ENCODE data around the gene N4BP2L2.

DNA sequence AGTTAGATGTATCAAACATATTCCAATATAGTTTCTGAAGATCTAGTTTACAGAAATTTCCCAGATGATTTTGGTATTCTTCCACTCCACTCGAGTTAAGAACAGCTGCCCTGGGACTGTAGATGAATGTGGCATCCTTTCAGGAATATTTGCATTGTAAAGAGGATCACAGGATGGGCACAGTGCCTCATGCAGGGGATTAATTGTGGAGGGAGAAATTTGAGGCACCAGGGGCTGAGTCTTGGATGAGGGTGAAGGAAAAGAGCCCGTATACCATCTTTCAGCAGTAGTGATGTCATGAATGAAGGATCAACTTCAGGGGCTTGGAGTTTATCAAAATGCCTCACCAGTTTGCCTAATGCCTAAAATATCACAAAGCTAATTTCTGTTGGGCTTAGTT is 43.7 kb upstream of the N4BP2L2 start:
- TF ChIP-seq, protein P1, sequence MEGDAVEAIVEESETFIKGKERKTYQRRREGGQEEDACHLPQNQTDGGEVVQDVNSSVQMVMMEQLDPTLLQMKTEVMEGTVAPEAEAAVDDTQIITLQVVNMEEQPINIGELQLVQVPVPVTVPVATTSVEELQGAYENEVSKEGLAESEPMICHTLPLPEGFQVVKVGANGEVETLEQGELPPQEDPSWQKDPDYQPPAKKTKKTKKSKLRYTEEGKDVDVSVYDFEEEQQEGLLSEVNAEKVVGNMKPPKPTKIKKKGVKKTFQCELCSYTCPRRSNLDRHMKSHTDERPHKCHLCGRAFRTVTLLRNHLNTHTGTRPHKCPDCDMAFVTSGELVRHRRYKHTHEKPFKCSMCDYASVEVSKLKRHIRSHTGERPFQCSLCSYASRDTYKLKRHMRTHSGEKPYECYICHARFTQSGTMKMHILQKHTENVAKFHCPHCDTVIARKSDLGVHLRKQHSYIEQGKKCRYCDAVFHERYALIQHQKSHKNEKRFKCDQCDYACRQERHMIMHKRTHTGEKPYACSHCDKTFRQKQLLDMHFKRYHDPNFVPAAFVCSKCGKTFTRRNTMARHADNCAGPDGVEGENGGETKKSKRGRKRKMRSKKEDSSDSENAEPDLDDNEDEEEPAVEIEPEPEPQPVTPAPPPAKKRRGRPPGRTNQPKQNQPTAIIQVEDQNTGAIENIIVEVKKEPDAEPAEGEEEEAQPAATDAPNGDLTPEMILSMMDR (IDR thresholded peaks at IDR 0.05; ENCODE audit: borderline replicate concordance, extremely low read depth, low read length, poor library complexity, severe bottlenecking), result no peak
- TF ChIP-seq EZH2 (IDR thresholded peaks at IDR 0.05; ENCODE audit: borderline replicate concordance, low read depth, low read length, severe bottlenecking), result no peak
